ENCODE measurements around the gene ICE1. TPM values are rescaled to one million over a fixed set of nuclear protein-coding genes. Genes with fewer than 3 reads are reported as not detected.

ICE1 gene
- total and polyA plus RNA-seq, 2 experiments from 2014 or later: 17.7 to 19.6 TPM

DNA sequence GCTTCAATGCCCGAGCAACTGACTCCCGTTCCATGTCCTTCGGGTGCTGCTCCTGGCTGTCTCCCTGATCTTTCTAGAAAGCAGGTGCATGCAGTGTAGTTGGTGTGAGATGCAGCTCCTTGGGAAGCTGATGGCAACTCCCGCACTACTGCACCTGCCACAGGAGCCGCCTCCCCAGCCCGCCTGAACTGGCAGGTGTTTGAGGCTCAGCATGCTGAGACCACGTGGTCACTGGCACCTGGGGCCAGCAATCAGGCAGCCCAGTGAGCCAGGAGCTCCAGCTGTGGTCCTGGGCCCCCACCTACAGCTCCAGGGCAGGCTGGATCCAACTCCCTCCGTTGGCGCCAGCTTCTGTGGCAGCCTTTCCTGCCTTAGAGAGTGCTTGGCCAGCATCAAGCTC is 111.5 kb downstream of the ICE1 start:
- no peaks in the 10 kb centered on the region for H3K4me1 ChIP-seq (ENCODE audit: low read depth)
- H3K9me3 ChIP-seq (ENCODE audit: low read depth): no peaks in the 10 kb centered on the region
- DNase-seq (ENCODE audit: low read depth in 1 of 2, low spot score in 1 of 2): no peak

DNA sequence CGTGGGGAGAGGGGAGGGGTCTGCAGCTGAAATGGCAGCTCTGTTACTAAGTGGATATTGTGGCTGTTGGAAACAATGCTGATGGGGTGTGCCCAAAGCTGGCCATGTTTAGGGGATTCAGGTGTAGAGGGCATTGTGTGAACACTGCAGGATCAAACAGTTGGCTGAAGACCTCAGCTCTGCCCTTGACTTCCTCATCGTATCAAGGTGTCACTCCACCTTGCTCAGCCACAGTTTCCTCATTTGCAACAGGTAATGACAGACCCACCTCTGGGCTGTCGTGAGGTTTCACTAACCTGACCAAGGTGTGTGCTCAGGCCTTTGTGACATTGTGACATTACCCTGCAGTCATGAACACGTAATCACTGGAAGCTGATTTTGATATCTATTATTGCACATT is 111.9 kb downstream of the ICE1 start:
- TF ChIP-seq, protein P1, sequence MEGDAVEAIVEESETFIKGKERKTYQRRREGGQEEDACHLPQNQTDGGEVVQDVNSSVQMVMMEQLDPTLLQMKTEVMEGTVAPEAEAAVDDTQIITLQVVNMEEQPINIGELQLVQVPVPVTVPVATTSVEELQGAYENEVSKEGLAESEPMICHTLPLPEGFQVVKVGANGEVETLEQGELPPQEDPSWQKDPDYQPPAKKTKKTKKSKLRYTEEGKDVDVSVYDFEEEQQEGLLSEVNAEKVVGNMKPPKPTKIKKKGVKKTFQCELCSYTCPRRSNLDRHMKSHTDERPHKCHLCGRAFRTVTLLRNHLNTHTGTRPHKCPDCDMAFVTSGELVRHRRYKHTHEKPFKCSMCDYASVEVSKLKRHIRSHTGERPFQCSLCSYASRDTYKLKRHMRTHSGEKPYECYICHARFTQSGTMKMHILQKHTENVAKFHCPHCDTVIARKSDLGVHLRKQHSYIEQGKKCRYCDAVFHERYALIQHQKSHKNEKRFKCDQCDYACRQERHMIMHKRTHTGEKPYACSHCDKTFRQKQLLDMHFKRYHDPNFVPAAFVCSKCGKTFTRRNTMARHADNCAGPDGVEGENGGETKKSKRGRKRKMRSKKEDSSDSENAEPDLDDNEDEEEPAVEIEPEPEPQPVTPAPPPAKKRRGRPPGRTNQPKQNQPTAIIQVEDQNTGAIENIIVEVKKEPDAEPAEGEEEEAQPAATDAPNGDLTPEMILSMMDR (IDR thresholded peaks at IDR 0.05; ENCODE audit: low read depth, low read length): no peak
- Histone ChIP-seq H3K27ac (no peak overlapping the region), H3K36me3 (no peaks in the 10 kb centered on the region), H3K4me1 (ENCODE audit: low read depth) (no peaks in the 10 kb centered on the region), H3K4me3 (no peak overlapping the region), H3K9me3 (ENCODE audit: low read depth) (no peaks in the 10 kb centered on the region), H3K27me3 (no peaks in the 10 kb centered on the region)
- DNase-seq (ENCODE audit: low read depth in 1 of 2, low spot score in 1 of 2): no peak

More for the DNA sequence above, 111.5 kb downstream of the ICE1 start:
- Histone ChIP-seq H3K27ac (no peak overlapping the region), H3K4me3 (no peak overlapping the region), H3K36me3 (no peaks in the 10 kb centered on the region), H3K27me3 (no peaks in the 10 kb centered on the region)
- TF ChIP-seq, protein P1 (IDR thresholded peaks at IDR 0.05; ENCODE audit: low read depth, low read length): no peak

DNA sequence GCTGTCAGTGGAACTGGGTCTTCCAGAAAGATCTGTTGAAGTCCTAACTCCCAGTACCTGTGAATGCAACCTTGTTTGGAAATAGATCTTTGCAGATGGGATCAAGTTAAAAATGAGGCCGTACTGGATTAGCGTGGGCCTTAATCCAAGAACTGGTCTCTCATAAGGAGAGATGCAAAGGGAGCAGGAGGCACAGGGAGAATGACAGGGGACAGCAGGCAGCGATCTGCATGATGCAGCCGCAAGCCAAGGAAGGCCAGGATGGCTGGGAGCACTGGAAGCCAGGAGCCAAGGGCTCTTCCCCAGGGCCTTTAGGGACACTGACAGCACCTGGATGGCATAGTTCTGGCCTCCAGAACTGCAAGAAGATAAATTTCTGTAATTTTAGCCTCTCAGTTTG is 114.4 kb downstream of the ICE1 start:
- Histone ChIP-seq H3K36me3 (no peaks in the 10 kb centered on the region), H3K4me3 (no peak overlapping the region), H3K9me3 (ENCODE audit: low read depth) (no peaks in the 10 kb centered on the region), H3K27me3 (no peaks in the 10 kb centered on the region), H3K4me1 (ENCODE audit: low read depth) (no peaks in the 10 kb centered on the region), H3K27ac (no peak overlapping the region)
- DNase-seq (ENCODE audit: low read depth in 1 of 2, low spot score in 1 of 2): no peak
- TF ChIP-seq, protein P1 (IDR thresholded peaks at IDR 0.05; ENCODE audit: low read depth, low read length): no peak

DNA sequence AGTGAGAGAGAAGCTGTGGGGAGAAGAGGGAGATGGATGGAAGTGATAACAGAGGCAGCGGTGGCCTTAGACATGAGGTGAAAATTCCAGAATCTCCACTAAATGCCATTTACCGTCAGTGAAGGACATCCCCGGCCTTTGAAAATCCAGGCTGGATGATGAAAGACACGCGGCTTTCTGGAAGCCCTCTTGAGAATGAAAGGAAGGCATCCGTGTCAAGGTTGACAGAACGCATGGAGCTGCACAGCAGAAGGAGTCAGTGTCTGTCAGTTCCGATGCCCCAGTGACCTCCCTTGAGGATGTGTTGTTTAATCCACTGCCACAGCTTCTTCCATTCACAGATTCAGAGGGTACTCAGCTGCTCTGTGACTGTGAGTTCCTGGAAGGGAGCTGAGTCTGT is 114.9 kb downstream of the ICE1 start:
- no peak overlapping the region for H3K27ac ChIP-seq
- H3K36me3 ChIP-seq: no peaks in the 10 kb centered on the region
- no peak for DNase-seq (ENCODE audit: low read depth in 1 of 2, low spot score in 1 of 2)
- H3K4me3 ChIP-seq: no peak overlapping the region
- H3K9me3 ChIP-seq (ENCODE audit: low read depth): no peaks in the 10 kb centered on the region
- H3K4me1 ChIP-seq (ENCODE audit: low read depth): no peaks in the 10 kb centered on the region
- no peaks in the 10 kb centered on the region for H3K27me3 ChIP-seq
- TF ChIP-seq, protein P1 (IDR thresholded peaks at IDR 0.05; ENCODE audit: low read depth, low read length): no peak

DNA sequence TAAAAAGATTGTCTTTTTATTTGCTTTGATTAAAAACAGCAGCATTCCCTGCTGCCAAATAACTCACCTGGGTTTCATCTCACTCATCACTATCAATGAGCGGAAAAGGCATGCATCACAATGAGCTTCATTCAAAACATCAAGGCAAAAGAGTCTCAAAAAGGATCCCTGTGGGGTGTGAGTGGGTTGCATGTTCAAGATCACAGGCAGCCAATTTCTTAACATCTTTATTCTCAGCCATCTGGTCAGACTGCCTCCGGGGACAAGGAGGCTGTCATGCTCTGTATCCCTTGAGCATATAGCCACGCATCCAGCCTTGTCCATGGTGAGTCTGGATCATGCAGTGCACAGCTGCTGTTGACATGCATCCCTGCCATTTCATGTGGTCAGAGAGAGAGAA is 117.1 kb downstream of the ICE1 start:
- TF ChIP-seq, protein P1 (IDR thresholded peaks at IDR 0.05; ENCODE audit: low read depth, low read length): no peak
- DNase-seq (ENCODE audit: low read depth in 1 of 2, low spot score in 1 of 2): no peak
- H3K27me3 ChIP-seq: no peaks in the 10 kb centered on the region
- H3K4me3 ChIP-seq: no peak overlapping the region
- no peak overlapping the region for H3K27ac ChIP-seq
- H3K9me3 ChIP-seq (ENCODE audit: low read depth): no peaks in the 10 kb centered on the region
- H3K4me1 ChIP-seq (ENCODE audit: low read depth): no peaks in the 10 kb centered on the region
- H3K36me3 ChIP-seq: no peaks in the 10 kb centered on the region

All from cardiac muscle cell (in vitro differentiated cells and primary cell).